Nephron progenitor cell (in vitro differentiated cells): ENCODE measurements around the gene ADAP1.
"Not testable (repeated sequence)": the region's sequence is repeated elsewhere in the genome, so short reads cannot be mapped to it uniquely, and the experiment has no call there.

ENCODE experiments used
- DNase-seq: peaks from one replicate; pipeline ENCODE4 v3.0.0; 2021
- H3K27ac Mint-ChIP-seq: 2 replicates; pipeline ENCODE4 v1.8.0; 2021; ENCODE audit warnings: mild to moderate bottlenecking, moderate library complexity, mixed read lengths
- H3K27me3 Mint-ChIP-seq: 2 replicates; pipeline ENCODE4 v1.8.0; 2021; ENCODE audit warnings: mild to moderate bottlenecking, low read depth, mixed read lengths; ENCODE audit not compliant: poor library complexity
- H3K36me3 Mint-ChIP-seq: 2 replicates; pipeline ENCODE4 v1.8.0; 2021; ENCODE audit warnings: low read depth, mixed read lengths
- H3K4me1 Mint-ChIP-seq: 2 replicates; pipeline ENCODE4 v1.8.0; 2021; ENCODE audit warnings: mixed read lengths
- H3K4me3 Mint-ChIP-seq: 2 replicates; pipeline ENCODE4 v1.8.0; 2021; ENCODE audit warnings: mild to moderate bottlenecking, moderate library complexity, mixed read lengths
- H3K9me3 Mint-ChIP-seq: 2 replicates; pipeline ENCODE4 v1.8.0; 2021; ENCODE audit warnings: mild to moderate bottlenecking, moderate library complexity, mixed read lengths
- CTCF ChIP-seq: fragments of 200-600 bp; sonication (generic); IDR thresholded peaks from 2 replicates; pipeline ENCODE4 v1.5.0; 2021; ENCODE audit warnings: antibody characterized with exemption

Gene ADAP1

GRCh38 chr7:966291-967069 is 12.0 kb upstream of the ADAP1 start:
- Mint-ChIP-seq H3K27ac (peak overlapping the region; percentile 77), H3K9me3 (peaks cover 4% of the 10 kb centered on the region), H3K36me3 (peaks cover 29% of the 10 kb centered on the region), H3K4me1 (peaks cover 32% of the 10 kb centered on the region), H3K4me3 (no peak overlapping the region), H3K27me3 (peaks cover under 1% of the 10 kb centered on the region)
- TF ChIP-seq CTCF: no peak
- DNase-seq: no peak

DNA sequence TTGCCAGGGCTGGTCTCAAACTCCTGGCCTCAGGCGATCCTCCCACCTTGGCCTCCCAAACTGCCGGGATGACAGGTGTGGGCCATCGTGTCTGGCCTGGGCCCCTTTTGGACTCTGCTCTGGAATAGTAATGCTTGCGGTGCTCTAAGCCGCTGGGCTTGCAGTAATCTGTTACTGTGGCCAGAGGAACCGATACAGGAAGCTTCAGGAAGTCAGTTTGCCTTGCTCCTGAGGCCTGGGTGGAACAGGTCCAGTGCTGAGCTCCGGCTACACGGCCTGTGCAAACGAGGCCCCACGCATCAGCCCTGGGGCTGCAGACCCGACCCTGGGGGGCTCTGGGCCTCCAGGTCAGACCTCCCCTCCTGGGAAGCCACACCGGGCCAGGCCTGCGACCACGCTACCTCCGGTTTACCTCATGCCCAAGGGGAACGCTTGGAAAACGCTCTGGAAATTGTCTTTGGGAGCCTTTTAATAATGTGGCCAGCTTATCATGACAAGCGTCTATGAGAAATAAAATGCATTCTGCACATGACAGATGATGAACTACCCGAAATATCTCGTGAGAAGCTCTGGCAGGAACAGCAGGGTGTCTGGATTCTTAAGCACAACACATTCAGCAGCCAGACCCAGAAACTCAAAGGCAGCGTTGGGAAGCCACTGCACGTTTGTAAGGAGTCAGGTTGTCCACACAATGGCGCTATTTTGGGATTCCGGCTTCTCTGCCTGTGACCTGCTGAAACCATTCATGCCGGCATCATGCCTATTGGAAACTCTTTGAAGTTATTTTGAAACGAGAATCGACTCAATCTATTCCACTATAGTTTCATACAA is 10.1 kb upstream of the ADAP1 start:
- Mint-ChIP-seq H3K27ac (no peak overlapping the region), H3K36me3 (peaks cover 22% of the 10 kb centered on the region), H3K4me1 (peaks cover 41% of the 10 kb centered on the region), H3K27me3 (peaks cover 2% of the 10 kb centered on the region), H3K4me3 (no peak overlapping the region), H3K9me3 (peaks cover 4% of the 10 kb centered on the region)
- TF ChIP-seq CTCF: no peak
- DNase-seq: no peak

DNA sequence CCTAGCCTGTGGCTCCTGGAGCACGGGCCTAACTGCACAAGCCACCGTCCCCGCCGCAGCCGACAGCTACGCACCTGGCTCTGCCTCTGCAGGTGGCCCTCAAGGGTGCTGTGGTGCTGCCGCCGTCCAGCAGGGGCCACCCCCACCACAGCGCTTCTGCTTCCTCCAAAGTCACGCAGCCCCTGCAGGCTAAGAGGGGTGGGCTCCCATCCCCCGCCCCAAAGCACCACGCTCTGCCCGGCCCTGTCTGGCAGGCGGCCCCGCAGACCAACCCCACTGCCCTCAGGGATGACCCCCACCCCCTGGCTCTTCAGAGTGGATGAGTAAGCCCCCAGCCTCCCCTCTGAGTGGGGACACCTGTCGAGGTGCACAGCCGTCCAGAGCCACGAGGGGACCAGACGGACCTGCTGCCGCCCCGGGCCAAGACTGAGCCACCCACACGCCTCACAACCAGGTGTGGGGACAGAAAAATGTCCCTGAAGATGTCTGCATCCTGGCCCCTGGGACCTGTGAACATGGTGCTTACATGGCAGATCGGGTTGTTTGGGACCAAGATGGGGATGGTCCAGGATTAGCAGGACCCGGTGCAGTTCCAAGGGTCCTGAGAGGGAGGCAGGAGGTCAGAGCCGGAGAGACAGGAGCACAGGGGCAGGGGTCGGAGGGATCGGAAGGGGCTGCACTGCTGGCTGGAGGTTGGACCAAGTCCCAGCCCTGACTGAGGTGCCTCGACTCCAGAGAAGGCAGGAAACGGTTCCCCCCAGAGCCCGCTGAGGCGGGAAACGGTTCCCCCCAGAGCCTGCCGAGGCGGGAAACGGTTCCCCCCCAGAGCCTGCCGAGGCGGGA is 9.0 kb upstream of the ADAP1 start:
- DNase-seq: no peak
- Mint-ChIP-seq H3K9me3 (peaks cover 4% of the 10 kb centered on the region), H3K27me3 (peaks cover 2% of the 10 kb centered on the region), H3K4me3 (no peak overlapping the region), H3K27ac (no peak overlapping the region), H3K4me1 (peaks cover 47% of the 10 kb centered on the region), H3K36me3 (peaks cover 22% of the 10 kb centered on the region)
- TF ChIP-seq CTCF: no peak

DNA sequence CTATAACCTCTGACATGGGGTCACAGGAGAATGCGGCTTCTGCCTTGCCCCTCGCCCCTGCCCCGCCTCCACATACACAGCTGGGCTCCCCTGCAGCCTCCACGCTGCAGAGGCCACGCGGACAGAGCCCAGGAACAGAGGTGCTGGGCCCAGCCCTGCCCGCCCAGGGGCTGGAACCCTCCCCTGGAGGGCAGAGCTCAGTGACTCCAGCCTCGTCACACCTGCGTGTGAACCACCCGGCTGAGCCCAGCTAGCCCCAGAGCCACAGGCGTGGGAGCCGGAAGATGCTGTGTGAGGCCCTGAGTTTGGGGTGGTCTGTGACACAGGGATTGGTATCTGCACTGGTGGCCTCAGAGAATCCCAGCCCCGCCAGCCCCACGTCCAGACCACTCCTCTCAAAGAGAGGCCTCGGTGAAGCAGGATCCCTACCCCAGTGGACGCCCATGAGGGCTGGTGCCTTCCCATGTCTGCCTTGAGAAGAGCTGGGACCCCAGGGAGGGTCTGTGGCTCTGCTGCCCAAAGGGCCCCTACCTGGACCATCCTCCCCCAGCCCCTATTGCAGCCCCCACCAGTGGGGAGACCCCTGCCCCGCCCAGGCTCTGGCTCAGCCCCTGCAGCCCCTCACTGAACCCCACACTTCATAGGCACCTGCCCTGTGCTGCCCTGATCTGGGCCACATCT is 8.1 kb upstream of the ADAP1 start:
- Mint-ChIP-seq H3K27ac (no peak overlapping the region), H3K9me3 (peaks cover 4% of the 10 kb centered on the region), H3K27me3 (peaks cover 2% of the 10 kb centered on the region), H3K4me1 (peaks cover 47% of the 10 kb centered on the region), H3K4me3 (no peak overlapping the region), H3K36me3 (peaks cover 15% of the 10 kb centered on the region)
- TF ChIP-seq CTCF: no peak
- peak; percentile 34 for DNase-seq

DNA sequence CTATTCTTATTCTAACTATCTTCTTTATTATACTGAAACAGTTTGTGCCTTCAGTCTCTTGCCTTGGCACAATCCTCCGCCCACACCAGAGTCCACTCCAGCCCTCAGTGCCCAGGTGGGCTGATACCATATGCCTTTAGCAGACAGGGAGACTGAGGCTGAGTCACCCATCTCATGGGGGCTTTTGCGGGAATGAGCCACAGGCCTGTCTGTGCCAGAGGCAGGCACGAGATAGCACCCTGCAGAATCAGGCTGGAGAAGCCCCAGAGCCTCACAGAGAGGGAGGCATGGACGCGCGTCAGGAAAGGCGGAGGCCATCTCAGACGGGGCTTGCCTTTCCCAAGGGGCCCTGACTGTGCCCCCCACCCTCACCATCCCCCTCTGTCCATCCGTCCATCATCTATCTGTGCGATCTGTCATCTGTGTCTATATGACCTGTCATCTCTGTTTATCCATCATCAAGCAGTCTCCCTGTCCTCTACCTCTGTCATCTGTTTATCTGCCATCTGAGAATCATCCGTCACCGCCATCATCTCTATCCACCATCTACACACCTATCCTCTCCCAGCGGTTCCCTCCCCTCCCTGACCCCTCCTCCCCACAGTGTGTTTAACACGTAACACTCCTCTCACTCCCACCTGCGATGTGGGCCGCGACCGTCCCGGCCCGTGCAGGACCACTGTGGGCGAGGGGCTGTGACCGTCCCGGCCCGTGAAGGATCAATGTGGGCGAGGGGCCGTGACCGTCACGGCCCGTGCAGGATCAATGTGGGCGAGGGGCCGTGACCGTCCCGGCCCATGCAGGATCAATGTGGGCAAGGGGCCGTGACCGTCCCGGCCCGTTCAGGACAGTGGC is 7.3 kb upstream of the ADAP1 start:
- H3K27me3 Mint-ChIP-seq: peaks cover 2% of the 10 kb centered on the region
- H3K36me3 Mint-ChIP-seq: peaks cover 7% of the 10 kb centered on the region
- DNase-seq: no peak
- H3K4me1 Mint-ChIP-seq: peaks cover 51% of the 10 kb centered on the region
- no peak overlapping the region for H3K27ac Mint-ChIP-seq
- TF ChIP-seq CTCF: no peak
- peaks cover 4% of the 10 kb centered on the region for H3K9me3 Mint-ChIP-seq
- no peak overlapping the region for H3K4me3 Mint-ChIP-seq

- not testable (repeated sequence) for H3K4me3 Mint-ChIP-seq
Observed at GRCh38 chr7:960972-961371, 6.5 kb upstream of the ADAP1 start.

More at GRCh38 chr7:960972-961371, 6.5 kb upstream of the ADAP1 start:
- DNase-seq, H3K27ac Mint-ChIP-seq, H3K27me3 Mint-ChIP-seq, H3K36me3 Mint-ChIP-seq, H3K9me3 Mint-ChIP-seq: not testable (repeated sequence)
- H3K4me1 Mint-ChIP-seq: peaks cover 43% of the 10 kb centered on the region
